ENCODE measurements around the gene TMEM106C.

The TMEM106C gene

GRCh38 chr12:47930634-47931033 is 32.8 kb upstream of the TMEM106C start:
- no peak overlapping the region for H2BK120ac ChIP-seq (ENCODE audit: insufficient read depth, low read length, poor library complexity)
- no peak overlapping the region for H2BK5ac ChIP-seq (ENCODE audit: low read depth, low read length, poor library complexity)
- H4K12ac ChIP-seq (ENCODE audit: low read depth, low read length), result no peak overlapping the region

GRCh38 chr12:47931187-47931586 is 32.2 kb upstream of the TMEM106C start:
- Histone ChIP-seq H3K27me3 (ENCODE audit: insufficient read depth, low read length) (no peaks in the 10 kb centered on the region), H3K18ac (ENCODE audit: low read length) (no peak overlapping the region), H4K8ac (ENCODE audit: low read depth, low read length) (no peak overlapping the region), H3K9me3 (ENCODE audit: insufficient read depth, low read depth, low read length) (peaks cover 3% of the 10 kb centered on the region), H3K9ac (ENCODE audit: low read length) (no peak overlapping the region), H2BK120ac (ENCODE audit: insufficient read depth, low read length, poor library complexity) (no peak overlapping the region), H2AFZ (ENCODE audit: insufficient read depth, low read length, poor library complexity) (no peak overlapping the region), H3K79me2 (ENCODE audit: control insufficient read depth, insufficient read depth, low read length, poor library complexity) (no peaks in the 10 kb centered on the region), H3K14ac (ENCODE audit: low read length) (no peak overlapping the region), H4K91ac (ENCODE audit: low read depth, low read length) (no peak overlapping the region), H2AK5ac (ENCODE audit: low read length) (no peak overlapping the region), H3K23ac (ENCODE audit: low read length) (no peak overlapping the region), H2BK12ac (ENCODE audit: low read length) (no peak overlapping the region), H4K12ac (ENCODE audit: low read depth, low read length) (no peak overlapping the region), H3K36me3 (ENCODE audit: control insufficient read depth in 1 of 2, insufficient read depth in 2 of 2, low read length in 2 of 2) (no peaks in the 10 kb centered on the region), H3K4ac (ENCODE audit: low read depth, low read length) (no peak overlapping the region), H3K4me2 (ENCODE audit: low read length) (no peak overlapping the region), H3K4me1 (ENCODE audit: control insufficient read depth in 1 of 2, insufficient read depth in 2 of 2, low read length in 2 of 2) (peaks cover 11 to 14% of the 10 kb centered on the region in 2 experiments), H3K27ac (ENCODE audit: low read depth, low read length) (no peak overlapping the region), H3K4me3 (ENCODE audit: low read depth, low read length) (no peak overlapping the region), H2BK5ac (ENCODE audit: low read depth, low read length, poor library complexity) (no peak overlapping the region), H3K79me1 (ENCODE audit: low read length) (no peaks in the 10 kb centered on the region)
- DNase-seq, result no peak
- no CpG with 5 or more reads among the region's 1 CpG for WGBS (ENCODE audit: extremely low coverage, insufficient coverage, insufficient read length)

More at GRCh38 chr12:47930634-47931033, 32.8 kb upstream of the TMEM106C start:
- Histone ChIP-seq H3K79me1 (ENCODE audit: low read length) (no peaks in the 10 kb centered on the region), H3K4ac (ENCODE audit: low read depth, low read length) (no peak overlapping the region), H2AK5ac (ENCODE audit: low read length) (no peak overlapping the region), H3K18ac (ENCODE audit: low read length) (no peak overlapping the region), H4K91ac (ENCODE audit: low read depth, low read length) (no peak overlapping the region), H2BK12ac (ENCODE audit: low read length) (no peak overlapping the region), H3K4me2 (ENCODE audit: low read length) (no peak overlapping the region), H3K79me2 (ENCODE audit: control insufficient read depth, insufficient read depth, low read length, poor library complexity) (no peaks in the 10 kb centered on the region), H3K27ac (ENCODE audit: low read depth, low read length) (no peak overlapping the region), H3K23ac (ENCODE audit: low read length) (no peak overlapping the region), H3K9ac (ENCODE audit: low read length) (no peak overlapping the region), H3K4me3 (ENCODE audit: low read depth, low read length) (no peak overlapping the region), H3K27me3 (ENCODE audit: insufficient read depth, low read length) (no peaks in the 10 kb centered on the region), H4K8ac (ENCODE audit: low read depth, low read length) (no peak overlapping the region), H3K4me1 (ENCODE audit: control insufficient read depth in 1 of 2, insufficient read depth in 2 of 2, low read length in 2 of 2) (peaks cover 11 to 14% of the 10 kb centered on the region in 2 experiments), H3K14ac (ENCODE audit: low read length) (no peak overlapping the region), H3K36me3 (ENCODE audit: control insufficient read depth in 1 of 2, insufficient read depth in 2 of 2, low read length in 2 of 2) (no peaks in the 10 kb centered on the region), H2AFZ (ENCODE audit: insufficient read depth, low read length, poor library complexity) (no peak overlapping the region), H3K9me3 (ENCODE audit: insufficient read depth, low read depth, low read length) (peaks cover 3% of the 10 kb centered on the region)
- WGBS (ENCODE audit: extremely low coverage, insufficient coverage, insufficient read length), result no CpG with 5 or more reads among the region's 5 CpGs
- no peak for DNase-seq

GRCh38 chr12:47935184-47935583 is 28.2 kb upstream of the TMEM106C start:
- H3K4me1 ChIP-seq (ENCODE audit: control insufficient read depth in 1 of 2, insufficient read depth in 2 of 2, low read length in 2 of 2), result peaks cover 11 to 14% of the 10 kb centered on the region in 2 experiments
- H3K27me3 ChIP-seq (ENCODE audit: insufficient read depth, low read length), result no peaks in the 10 kb centered on the region
- no peak overlapping the region for H3K4ac ChIP-seq (ENCODE audit: low read depth, low read length)
- H4K91ac ChIP-seq (ENCODE audit: low read depth, low read length), result no peak overlapping the region
- H2BK12ac ChIP-seq (ENCODE audit: low read length), result no peak overlapping the region
- no peak overlapping the region for H4K8ac ChIP-seq (ENCODE audit: low read depth, low read length)
- no peaks in the 10 kb centered on the region for H3K79me2 ChIP-seq (ENCODE audit: control insufficient read depth, insufficient read depth, low read length, poor library complexity)
- no peak overlapping the region for H3K4me3 ChIP-seq (ENCODE audit: low read depth, low read length)
- no peak overlapping the region for H3K9ac ChIP-seq (ENCODE audit: low read length)
- H3K9me3 ChIP-seq (ENCODE audit: insufficient read depth, low read depth, low read length), result no peaks in the 10 kb centered on the region
- no peak overlapping the region for H2BK120ac ChIP-seq (ENCODE audit: insufficient read depth, low read length, poor library complexity)
- no peak overlapping the region for H3K14ac ChIP-seq (ENCODE audit: low read length)
- no peak overlapping the region for H2AK5ac ChIP-seq (ENCODE audit: low read length)
- no peak overlapping the region for H3K23ac ChIP-seq (ENCODE audit: low read length)
- no CpG with 5 or more reads among the region's 9 CpGs for WGBS (ENCODE audit: extremely low coverage, insufficient coverage, insufficient read length)
- H4K12ac ChIP-seq (ENCODE audit: low read depth, low read length), result no peak overlapping the region
- H2AFZ ChIP-seq (ENCODE audit: insufficient read depth, low read length, poor library complexity), result no peak overlapping the region
- H3K4me2 ChIP-seq (ENCODE audit: low read length), result no peak overlapping the region
- no peak overlapping the region for H2BK5ac ChIP-seq (ENCODE audit: low read depth, low read length, poor library complexity)
- H3K79me1 ChIP-seq (ENCODE audit: low read length), result no peaks in the 10 kb centered on the region
- no peak for DNase-seq
- no peak overlapping the region for H3K27ac ChIP-seq (ENCODE audit: low read depth, low read length)
- H3K18ac ChIP-seq (ENCODE audit: low read length), result no peak overlapping the region
- H3K36me3 ChIP-seq (ENCODE audit: control insufficient read depth in 1 of 2, insufficient read depth in 2 of 2, low read length in 2 of 2), result no peaks in the 10 kb centered on the region

GRCh38 chr12:47938093-47938492 is 25.3 kb upstream of the TMEM106C start:
- no peak overlapping the region for H2BK120ac ChIP-seq (ENCODE audit: insufficient read depth, low read length, poor library complexity)
- no peak overlapping the region for H3K4ac ChIP-seq (ENCODE audit: low read depth, low read length)
- no peak for DNase-seq
- H3K27me3 ChIP-seq (ENCODE audit: insufficient read depth, low read length), result peaks cover 4% of the 10 kb centered on the region
- H3K18ac ChIP-seq (ENCODE audit: low read length), result no peak overlapping the region
- no peak overlapping the region for H4K12ac ChIP-seq (ENCODE audit: low read depth, low read length)
- WGBS (ENCODE audit: extremely low coverage, insufficient coverage, insufficient read length), result no CpG with 5 or more reads among the region's 1 CpG
- H2AK5ac ChIP-seq (ENCODE audit: low read length), result no peak overlapping the region
- H4K91ac ChIP-seq (ENCODE audit: low read depth, low read length), result no peak overlapping the region
- no peak overlapping the region for H3K14ac ChIP-seq (ENCODE audit: low read length)
- no peaks in the 10 kb centered on the region for H3K9me3 ChIP-seq (ENCODE audit: insufficient read depth, low read depth, low read length)
- no peaks in the 10 kb centered on the region for H3K79me2 ChIP-seq (ENCODE audit: control insufficient read depth, insufficient read depth, low read length, poor library complexity)
- H3K9ac ChIP-seq (ENCODE audit: low read length), result no peak overlapping the region
- no peak overlapping the region for H2AFZ ChIP-seq (ENCODE audit: insufficient read depth, low read length, poor library complexity)
- no peak overlapping the region for H2BK5ac ChIP-seq (ENCODE audit: low read depth, low read length, poor library complexity)
- H3K79me1 ChIP-seq (ENCODE audit: low read length), result no peaks in the 10 kb centered on the region
- H2BK12ac ChIP-seq (ENCODE audit: low read length), result no peak overlapping the region
- H4K8ac ChIP-seq (ENCODE audit: low read depth, low read length), result no peak overlapping the region
- peaks cover 0 to 6% of the 10 kb centered on the region in 2 experiments for H3K4me1 ChIP-seq (ENCODE audit: control insufficient read depth in 1 of 2, insufficient read depth in 2 of 2, low read length in 2 of 2)
- no peak overlapping the region for H3K4me2 ChIP-seq (ENCODE audit: low read length)
- no peaks in the 10 kb centered on the region for H3K36me3 ChIP-seq (ENCODE audit: control insufficient read depth in 1 of 2, insufficient read depth in 2 of 2, low read length in 2 of 2)
- no peak overlapping the region for H3K23ac ChIP-seq (ENCODE audit: low read length)
- H3K27ac ChIP-seq (ENCODE audit: low read depth, low read length), result no peak overlapping the region
- H3K4me3 ChIP-seq (ENCODE audit: low read depth, low read length), result no peak overlapping the region
